DMS 273 (cell line): Measurements from ENCODE around the gene RXRA.

Experiments used
- DNase-seq: peaks from one replicate; lab custom pipeline; 2025; ENCODE audit not compliant: unreplicated experiment; lab: John Stamatoyannopoulos, UW

RXRA gene

DNA sequence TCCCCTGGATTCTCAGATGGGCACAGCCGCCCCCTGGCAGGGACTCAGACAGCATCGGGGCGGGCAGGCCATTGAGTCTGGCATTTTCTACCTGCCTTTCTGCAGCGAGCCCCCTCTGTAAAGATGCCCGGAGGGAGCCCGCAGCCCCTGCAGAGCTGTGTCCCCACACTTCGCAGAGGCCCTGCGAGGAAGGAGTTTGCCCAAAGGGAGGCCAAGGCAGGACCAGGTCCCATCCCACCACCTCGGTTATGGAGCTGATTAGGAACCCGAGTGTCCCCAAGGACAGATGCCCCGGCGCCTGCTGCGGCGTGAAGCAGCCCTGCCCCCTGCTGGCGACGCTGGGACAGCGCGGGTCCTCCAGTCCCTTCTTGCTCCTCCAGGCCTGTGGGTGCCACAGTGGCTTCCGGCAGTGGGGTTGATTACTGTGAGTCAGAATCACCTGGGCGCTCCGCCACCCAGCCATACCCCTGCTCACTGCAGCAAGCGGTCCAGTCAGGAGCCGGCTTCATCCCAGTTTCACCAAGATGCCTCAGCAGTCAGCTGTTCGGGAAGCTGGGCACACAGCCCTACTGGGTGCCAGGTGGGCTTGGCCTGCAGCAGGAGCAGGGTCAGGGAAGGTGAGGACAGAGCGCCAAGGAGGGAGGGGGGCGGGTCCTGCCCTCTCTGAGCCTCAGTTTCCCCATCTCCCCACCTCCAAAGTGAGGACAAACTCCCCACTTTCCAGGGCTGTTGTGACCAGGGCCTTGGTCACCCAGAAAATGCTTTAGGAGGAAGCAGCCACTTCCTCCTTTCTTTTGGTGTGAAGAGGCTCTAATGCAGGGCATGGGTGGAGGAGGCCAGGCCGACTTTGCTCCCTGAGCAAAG lies 117.2 kb downstream of the RXRA start:
- DNase-seq: peak; percentile 89

DNA sequence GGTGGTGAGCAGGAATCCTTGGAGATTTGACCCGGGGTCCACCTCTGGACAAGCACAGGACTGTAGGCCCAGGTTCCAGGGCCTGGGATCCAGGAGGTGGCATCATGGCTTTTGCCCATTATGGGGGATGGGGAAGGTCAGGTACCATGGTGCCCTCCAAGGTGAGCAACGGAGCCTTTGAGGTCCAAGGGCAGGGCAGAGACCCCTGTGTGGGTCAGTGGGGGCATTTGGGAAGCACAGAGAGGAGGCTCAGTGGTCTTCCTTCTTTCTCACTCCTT lies 117.7 kb downstream of the RXRA start:
- no peak for DNase-seq

DNA sequence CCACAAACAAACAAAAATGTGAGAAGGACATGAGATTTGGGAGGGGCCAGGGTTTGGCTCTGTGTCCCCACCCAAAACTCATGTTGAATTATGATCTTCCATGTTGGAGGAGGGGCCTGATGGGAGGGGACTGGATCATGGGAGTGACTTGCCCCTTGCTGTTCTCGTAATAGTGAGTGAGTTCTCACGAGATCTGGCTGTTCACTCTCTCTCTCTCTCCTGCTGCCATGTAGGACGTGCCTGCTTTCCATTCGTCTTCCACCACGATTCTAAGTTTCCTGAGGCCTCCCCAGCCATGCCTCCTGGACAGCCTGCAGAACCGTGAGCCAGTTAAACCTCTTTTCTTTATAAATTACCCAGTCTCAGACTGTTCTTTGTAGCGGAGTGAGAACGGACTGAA lies 118.7 kb downstream of the RXRA start:
- no peak for DNase-seq

GRCh38 chr9:134449180-134449916 lies 123.1 kb downstream of the RXRA start:
- DNase-seq: peak; percentile 96

- DNase-seq: no peak
Observed at GRCh38 chr9:134451700-134452458, 125.6 kb downstream of the RXRA start.

- DNase-seq: no peak
Observed at GRCh38 chr9:134452728-134453127, 126.5 kb downstream of the RXRA start.

- DNase-seq: no peak
Observed at GRCh38 chr9:134453776-134454475, 127.7 kb downstream of the RXRA start.

DNA sequence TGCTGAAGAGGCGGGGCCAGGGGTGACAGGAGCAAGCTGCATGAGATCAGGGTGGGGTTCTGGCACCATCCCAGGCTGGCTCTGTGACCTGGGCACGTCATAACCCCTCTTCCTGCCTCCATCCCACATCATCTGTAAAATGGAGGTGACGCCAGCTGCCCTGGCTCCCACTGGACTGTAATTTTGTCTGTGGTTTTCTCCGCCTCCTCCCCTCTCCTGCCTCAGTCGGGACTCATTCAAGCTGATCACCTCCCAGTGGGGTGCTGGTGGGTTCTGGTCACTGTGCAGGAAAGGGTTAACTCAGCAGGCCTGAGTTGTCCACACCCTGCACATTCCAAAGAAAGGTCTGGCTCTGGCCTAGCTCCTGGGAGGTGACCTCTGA lies 128.2 kb downstream of the RXRA start:
- DNase-seq: no peak

- DNase-seq: no peak
Observed at GRCh38 chr9:134455021-134455471, 128.8 kb downstream of the RXRA start.

- DNase-seq: no peak
Observed at GRCh38 chr9:134455537-134455933, 129.3 kb downstream of the RXRA start.

- peak; percentile 45 for DNase-seq
Observed at GRCh38 chr9:134455934-134456755, 129.9 kb downstream of the RXRA start.

- no peak for DNase-seq
Observed at GRCh38 chr9:134456756-134457305, 130.6 kb downstream of the RXRA start.

DNA sequence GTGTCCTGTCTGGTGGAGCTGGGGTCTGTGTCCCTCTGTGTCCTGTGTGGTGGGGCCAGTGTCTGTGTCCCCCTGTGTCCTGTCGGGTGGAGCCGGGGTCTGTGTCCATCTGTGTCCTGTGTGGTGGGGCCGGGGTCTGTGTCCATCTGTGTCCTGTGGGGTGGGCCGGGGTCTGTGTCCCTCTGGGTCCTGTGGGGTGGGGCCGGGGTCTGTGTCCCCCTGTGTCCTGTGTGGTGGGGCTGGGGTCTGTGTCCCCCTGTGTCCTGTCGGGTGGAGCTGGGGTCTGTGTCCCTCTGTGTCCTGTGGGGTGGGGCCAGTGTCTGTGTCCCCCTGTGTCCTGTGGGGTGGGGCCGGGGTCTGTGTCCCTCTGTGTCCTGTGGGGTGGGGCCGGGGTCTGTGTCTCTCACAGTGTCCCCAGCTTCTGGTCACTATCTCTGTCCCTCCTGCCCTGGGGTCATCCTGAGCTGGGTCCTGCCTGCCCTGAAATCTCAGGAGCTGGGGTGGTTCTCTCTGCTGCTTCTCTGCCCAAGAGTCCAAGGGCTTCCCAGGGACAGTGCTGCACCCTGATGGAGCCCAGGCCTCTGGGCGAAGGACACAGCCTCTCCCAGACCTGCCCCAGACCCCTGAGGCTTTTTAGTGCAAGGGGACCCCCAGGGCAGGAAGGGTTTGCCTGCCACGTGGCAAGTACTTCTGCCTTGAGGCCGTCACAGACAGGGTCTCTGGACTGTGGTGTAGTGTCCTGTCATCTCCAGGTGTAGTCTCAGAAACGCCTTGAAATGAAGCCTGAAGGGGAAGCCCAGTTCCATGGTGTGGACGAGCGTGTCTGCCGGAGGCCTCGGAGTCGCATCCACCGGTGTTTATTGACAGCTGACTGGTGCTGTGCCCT lies 131.3 kb downstream of the RXRA start:
- no peak for DNase-seq

- no peak for DNase-seq
Observed at GRCh38 chr9:134458207-134459108, 132.2 kb downstream of the RXRA start.

DNA sequence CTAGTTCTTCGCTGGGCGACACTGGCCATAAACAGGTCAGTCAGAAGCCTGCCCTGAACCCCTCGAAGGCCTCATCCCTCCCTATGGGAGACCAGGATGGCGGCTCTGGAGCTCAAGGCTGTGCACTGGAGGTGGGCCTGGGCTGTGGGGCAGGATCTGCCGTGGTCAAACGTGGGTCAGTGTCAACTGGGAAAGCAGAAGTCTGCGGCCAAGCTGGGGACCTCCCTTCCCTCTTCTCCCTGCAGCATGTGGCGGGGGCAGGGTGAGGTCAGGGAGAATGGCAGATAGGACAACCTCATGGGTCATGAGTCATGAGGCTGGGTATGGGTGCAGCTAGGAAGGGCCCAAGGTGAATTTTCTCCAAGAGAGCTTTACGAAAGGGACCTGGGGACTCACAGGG lies 132.9 kb downstream of the RXRA start:
- DNase-seq: no peak

- DNase-seq: no peak
Observed at GRCh38 chr9:134459573-134459972, 133.3 kb downstream of the RXRA start.

DNA sequence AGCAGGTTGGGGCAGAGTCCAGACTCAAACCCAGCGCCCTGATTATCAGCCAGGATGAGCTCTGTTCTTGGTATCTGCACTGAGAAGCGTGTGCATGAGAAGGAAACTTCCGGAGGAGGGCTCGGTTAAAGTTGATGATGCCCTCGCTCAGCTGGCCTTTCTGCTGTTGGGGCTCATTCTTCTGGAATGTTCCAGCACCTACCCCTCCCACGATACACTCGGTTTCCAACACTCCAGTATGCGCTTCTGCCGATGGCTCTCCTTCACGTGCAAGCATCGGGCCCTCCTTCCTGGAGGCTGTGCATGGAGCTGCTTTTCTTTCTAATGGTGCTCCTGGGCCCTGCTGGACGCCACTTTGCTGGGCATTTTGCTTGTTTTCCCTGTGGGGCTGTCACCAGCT lies 134.0 kb downstream of the RXRA start:
- DNase-seq: no peak

GRCh38 chr9:134460896-134461295 lies 134.6 kb downstream of the RXRA start:
- no peak for DNase-seq
